Superior temporal gyrus (tissue), 1 donor: Measurements from ENCODE around the gene CYP2A6.
"Not testable (repeated sequence)": the region's sequence is repeated elsewhere in the genome, so short reads cannot be mapped to it uniquely, and the experiment has no call there.

Experiments used
- DNase-seq: peaks from one replicate; pipeline ENCODE4 v3.0.0-alpha.2; 2016; ENCODE audit errors: extremely low spot score

The CYP2A6 gene

GRCh38 chr19:40850277-40850676, at the start of gene CYP2A6:
Gene CYP2A6 (minus strand): TSS chr19:40850447. CDS start chr19:40850426, 21 bp downstream.
- not testable (repeated sequence) for DNase-seq

GRCh38 chr19:40899964-40900363, 49.7 kb upstream of the CYP2A6 start:
- not testable (repeated sequence) for DNase-seq

- not testable (repeated sequence) for DNase-seq
These were observed 46.9 kb upstream of the CYP2A6 start for GRCh38 chr19:40896843-40897789.

GRCh38 chr19:40896418-40896796, 46.2 kb upstream of the CYP2A6 start:
- DNase-seq, result no peak

- no peak for DNase-seq
These were observed 42.9 kb upstream of the CYP2A6 start for GRCh38 chr19:40893112-40893511.

- no peak for DNase-seq
These were observed 39.1 kb upstream of the CYP2A6 start for GRCh38 chr19:40889366-40889765.

- no peak for DNase-seq
These were observed 37.9 kb upstream of the CYP2A6 start for GRCh38 chr19:40888191-40888590.

- not testable (repeated sequence) for DNase-seq
These were observed 34.1 kb upstream of the CYP2A6 start for GRCh38 chr19:40884187-40884931.

- not testable (repeated sequence) for DNase-seq
These were observed 31.8 kb upstream of the CYP2A6 start, which contains the start of gene CYP2A7 for GRCh38 chr19:40882062-40882461. Gene CYP2A7 (minus strand): TSS chr19:40882231. CDS start chr19:40882210, 21 bp downstream.

GRCh38 chr19:40879349-40879748, 29.1 kb upstream of the CYP2A6 start:
- DNase-seq, result not testable (repeated sequence)

GRCh38 chr19:40875526-40875951, 25.3 kb upstream of the CYP2A6 start:
- not testable (repeated sequence) for DNase-seq

- DNase-seq, result not testable (repeated sequence)
These were observed 24.6 kb upstream of the CYP2A6 start for GRCh38 chr19:40874874-40875273.

GRCh38 chr19:40873873-40874272, 23.6 kb upstream of the CYP2A6 start:
- not testable (repeated sequence) for DNase-seq

- DNase-seq, result no peak
These were observed 22.0 kb upstream of the CYP2A6 start for GRCh38 chr19:40872209-40872608.

- no peak for DNase-seq
These were observed 17.5 kb upstream of the CYP2A6 start for GRCh38 chr19:40867701-40868100.

- not testable (repeated sequence) for DNase-seq
These were observed 14.7 kb upstream of the CYP2A6 start for GRCh38 chr19:40864739-40865496.

- DNase-seq, result no peak
These were observed 12.5 kb upstream of the CYP2A6 start for GRCh38 chr19:40862785-40863184.

GRCh38 chr19:40862333-40862732, 12.1 kb upstream of the CYP2A6 start:
- no peak for DNase-seq

GRCh38 chr19:40858109-40858508, 7.9 kb upstream of the CYP2A6 start:
- DNase-seq, result no peak

GRCh38 chr19:40852467-40853152, 2.4 kb upstream of the CYP2A6 start:
- DNase-seq, result not testable (repeated sequence)

- not testable (repeated sequence) for DNase-seq
These were observed 3.5 kb downstream of the CYP2A6 start for GRCh38 chr19:40846722-40847121.
